ENCODE results near the gene UBE2J1.

The UBE2J1 gene

DNA sequence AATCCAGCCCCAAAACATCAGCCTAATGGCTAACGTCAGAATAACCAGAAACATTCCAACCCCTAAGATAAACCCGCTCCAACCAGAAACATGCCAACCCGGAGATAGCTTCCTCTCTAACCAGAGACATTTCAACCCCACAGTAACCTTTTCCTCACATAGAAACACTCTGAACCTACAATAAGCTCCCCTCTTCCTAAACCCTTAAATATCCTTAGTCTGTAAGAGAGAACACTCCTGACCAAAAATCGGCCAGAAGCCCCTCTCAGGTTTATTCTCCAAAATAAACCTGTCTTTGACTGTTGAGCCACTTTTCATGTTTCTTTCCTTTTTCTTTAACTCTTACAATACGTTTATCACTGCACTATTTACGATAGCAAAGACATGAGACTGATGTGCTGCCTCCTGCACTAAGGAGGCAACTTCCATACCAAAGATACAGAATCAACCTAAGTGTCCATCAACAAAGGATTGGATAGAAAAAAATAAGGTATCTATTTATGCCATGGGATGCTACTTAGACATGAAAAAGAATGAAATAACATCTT is 32.4 kb downstream of the UBE2J1 start:
- no peak overlapping the region for H2AFZ ChIP-seq
- no peaks in the 10 kb centered on the region for H3K27me3 ChIP-seq (ENCODE audit: control insufficient read depth, insufficient read depth, low read length)
- no peak overlapping the region for H3K9ac ChIP-seq
- H3K4me3 ChIP-seq (ENCODE audit: low read depth, low read length), result no peak overlapping the region
- no peak overlapping the region for H3K4me2 ChIP-seq (ENCODE audit: low read length)
- H3K9me3 ChIP-seq (ENCODE audit: control insufficient read depth, low read length), result no peaks in the 10 kb centered on the region
- no peaks in the 10 kb centered on the region for H3K36me3 ChIP-seq (ENCODE audit: control insufficient read depth, insufficient read depth, low read length)
- H3K4me1 ChIP-seq, result no peaks in the 10 kb centered on the region
- no peaks in the 10 kb centered on the region for H3K79me2 ChIP-seq
- TF ChIP-seq, protein P1, sequence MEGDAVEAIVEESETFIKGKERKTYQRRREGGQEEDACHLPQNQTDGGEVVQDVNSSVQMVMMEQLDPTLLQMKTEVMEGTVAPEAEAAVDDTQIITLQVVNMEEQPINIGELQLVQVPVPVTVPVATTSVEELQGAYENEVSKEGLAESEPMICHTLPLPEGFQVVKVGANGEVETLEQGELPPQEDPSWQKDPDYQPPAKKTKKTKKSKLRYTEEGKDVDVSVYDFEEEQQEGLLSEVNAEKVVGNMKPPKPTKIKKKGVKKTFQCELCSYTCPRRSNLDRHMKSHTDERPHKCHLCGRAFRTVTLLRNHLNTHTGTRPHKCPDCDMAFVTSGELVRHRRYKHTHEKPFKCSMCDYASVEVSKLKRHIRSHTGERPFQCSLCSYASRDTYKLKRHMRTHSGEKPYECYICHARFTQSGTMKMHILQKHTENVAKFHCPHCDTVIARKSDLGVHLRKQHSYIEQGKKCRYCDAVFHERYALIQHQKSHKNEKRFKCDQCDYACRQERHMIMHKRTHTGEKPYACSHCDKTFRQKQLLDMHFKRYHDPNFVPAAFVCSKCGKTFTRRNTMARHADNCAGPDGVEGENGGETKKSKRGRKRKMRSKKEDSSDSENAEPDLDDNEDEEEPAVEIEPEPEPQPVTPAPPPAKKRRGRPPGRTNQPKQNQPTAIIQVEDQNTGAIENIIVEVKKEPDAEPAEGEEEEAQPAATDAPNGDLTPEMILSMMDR (IDR thresholded peaks at IDR 0.05), result no peak
- no peak overlapping the region for H3K27ac ChIP-seq

DNA sequence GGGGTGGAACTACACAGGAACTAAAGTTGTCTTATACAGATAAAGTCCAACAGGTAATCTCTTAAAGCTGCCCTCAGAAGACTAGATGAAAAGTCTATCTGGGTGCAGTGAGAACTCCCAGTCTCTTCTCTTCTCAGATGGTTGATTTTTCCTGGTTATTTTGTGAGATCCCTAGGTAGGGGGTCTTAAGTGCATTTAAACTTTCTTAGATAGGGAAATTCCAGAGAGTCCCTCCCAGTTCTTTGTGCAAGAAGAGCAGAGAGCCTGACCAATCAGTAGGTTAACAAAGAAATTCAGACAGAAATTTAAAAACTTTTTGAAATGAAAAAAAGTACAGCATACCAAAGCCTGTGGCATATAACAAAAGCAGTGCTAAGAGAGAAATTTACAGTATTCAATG is 35.5 kb downstream of the UBE2J1 start:
- TF ChIP-seq, protein P1 (IDR thresholded peaks at IDR 0.05), result no peak
- H2AFZ ChIP-seq, result no peak overlapping the region

DNA sequence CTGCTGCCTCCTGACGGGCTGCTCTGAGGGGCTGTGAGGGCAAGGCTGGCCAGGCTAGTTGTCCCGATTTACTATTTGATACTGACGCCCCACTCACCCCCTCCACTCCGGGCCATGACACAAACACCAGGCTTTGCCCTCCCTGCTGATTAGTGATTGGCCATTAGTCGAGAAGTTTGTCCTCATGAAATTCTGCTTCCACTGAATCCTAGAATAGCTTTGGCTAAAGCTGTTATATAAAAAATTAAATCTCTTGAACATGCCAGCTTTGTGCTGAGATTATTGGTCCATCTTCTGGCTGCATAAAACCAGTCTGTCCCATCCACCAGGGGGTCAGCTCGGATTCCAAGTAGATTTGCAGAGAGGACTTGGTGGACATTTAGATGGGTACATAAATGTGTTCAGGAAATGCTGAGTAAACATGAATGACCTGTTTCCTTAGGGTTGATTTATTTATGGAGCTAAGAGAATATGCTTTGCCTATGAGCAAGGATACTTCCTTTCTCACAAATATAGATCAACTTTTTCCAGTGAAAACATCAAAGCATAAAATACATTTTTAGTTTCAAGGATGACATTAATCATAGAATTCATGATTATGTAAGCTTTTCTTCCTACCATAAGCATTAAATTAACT is 37.2 kb downstream of the UBE2J1 start, which contains the start of gene GABRR2:
GABRR2 (minus strand) TSS at position 51 of the 637 bp plus-strand sequence. CDS start 134 bp downstream, outside the sequence.
- Histone ChIP-seq H3K79me2 (no peaks in the 10 kb centered on the region), H3K4me2 (ENCODE audit: low read length) (no peak within 1 kb of the TSS), H3K36me3 (ENCODE audit: control insufficient read depth, insufficient read depth, low read length) (no peaks in the 10 kb centered on the region), H3K4me1 (no peaks in the 10 kb centered on the region), H2AFZ (no peak within 1 kb of the TSS), H3K27ac (no peak within 1 kb of the TSS), H3K4me3 (ENCODE audit: low read depth, low read length) (no peak within 1 kb of the TSS), H3K9me3 (ENCODE audit: control insufficient read depth, low read length) (no peaks in the 10 kb centered on the region), H3K9ac (no peak within 1 kb of the TSS), H3K27me3 (ENCODE audit: control insufficient read depth, insufficient read depth, low read length) (no peaks in the 10 kb centered on the region)
- TF ChIP-seq, protein P1 (IDR thresholded peaks at IDR 0.05), result no peak

More for the DNA sequence above, 35.5 kb downstream of the UBE2J1 start:
- H3K9me3 ChIP-seq (ENCODE audit: control insufficient read depth, low read length), result no peaks in the 10 kb centered on the region
- H3K4me1 ChIP-seq, result no peaks in the 10 kb centered on the region
- no peak overlapping the region for H3K4me2 ChIP-seq (ENCODE audit: low read length)
- H3K79me2 ChIP-seq, result no peaks in the 10 kb centered on the region
- H3K36me3 ChIP-seq (ENCODE audit: control insufficient read depth, insufficient read depth, low read length), result no peaks in the 10 kb centered on the region
- no peak overlapping the region for H3K4me3 ChIP-seq (ENCODE audit: low read depth, low read length)
- H3K27me3 ChIP-seq (ENCODE audit: control insufficient read depth, insufficient read depth, low read length), result no peaks in the 10 kb centered on the region
- no peak overlapping the region for H3K27ac ChIP-seq
- H3K9ac ChIP-seq, result no peak overlapping the region

DNA sequence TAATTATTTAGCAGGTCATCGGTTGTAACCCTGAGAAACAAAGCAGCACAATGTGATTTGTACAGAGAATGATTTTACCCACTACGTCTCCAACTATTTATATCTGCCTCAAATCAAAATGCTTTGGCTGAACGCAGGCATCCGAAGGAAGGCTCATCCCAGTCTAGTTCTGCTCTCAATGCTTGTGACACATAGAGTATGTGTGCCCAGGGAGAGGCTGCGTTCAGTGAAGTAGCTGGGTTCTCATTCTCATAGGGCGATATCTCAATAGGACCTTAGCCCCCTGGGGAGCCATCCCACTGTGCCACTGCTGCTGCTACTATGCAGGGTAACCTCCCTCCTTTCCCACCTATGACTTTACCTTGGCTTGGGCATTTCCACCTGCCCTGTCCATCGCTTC is 37.8 kb downstream of the UBE2J1 start:
- Histone ChIP-seq H3K27ac (no peak overlapping the region), H3K4me1 (no peaks in the 10 kb centered on the region), H3K36me3 (ENCODE audit: control insufficient read depth, insufficient read depth, low read length) (no peaks in the 10 kb centered on the region), H3K9me3 (ENCODE audit: control insufficient read depth, low read length) (no peaks in the 10 kb centered on the region), H3K27me3 (ENCODE audit: control insufficient read depth, insufficient read depth, low read length) (no peaks in the 10 kb centered on the region), H3K79me2 (no peaks in the 10 kb centered on the region), H3K9ac (no peak overlapping the region), H3K4me2 (ENCODE audit: low read length) (no peak overlapping the region), H2AFZ (no peak overlapping the region), H3K4me3 (ENCODE audit: low read depth, low read length) (no peak overlapping the region)
- TF ChIP-seq, protein P1 (IDR thresholded peaks at IDR 0.05), result no peak

DNA sequence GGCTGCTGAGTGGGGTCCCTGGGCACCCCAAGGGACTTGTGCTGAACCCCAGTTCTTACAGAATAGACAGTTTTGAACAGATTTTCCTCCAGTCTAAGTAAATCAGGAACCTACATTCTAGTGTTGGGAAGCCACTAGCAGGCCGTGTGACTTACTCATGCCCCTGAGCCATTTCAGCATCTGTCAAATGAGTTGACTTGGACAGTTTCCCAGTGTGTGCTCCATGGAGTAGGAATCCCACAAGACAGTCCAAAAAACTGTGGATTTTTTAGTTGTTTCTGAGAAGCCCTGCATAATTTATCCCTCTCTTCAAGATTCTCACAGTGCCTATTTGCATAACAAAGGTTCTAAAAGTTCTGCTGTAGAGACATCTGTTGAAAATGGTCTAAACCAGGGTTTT is 39.5 kb downstream of the UBE2J1 start:
- Histone ChIP-seq H3K9me3 (ENCODE audit: control insufficient read depth, low read length) (no peaks in the 10 kb centered on the region), H3K27ac (no peak overlapping the region), H3K4me2 (ENCODE audit: low read length) (no peak overlapping the region), H3K4me1 (no peaks in the 10 kb centered on the region), H2AFZ (no peak overlapping the region), H3K79me2 (no peaks in the 10 kb centered on the region), H3K9ac (no peak overlapping the region), H3K4me3 (ENCODE audit: low read depth, low read length) (no peak overlapping the region), H3K36me3 (ENCODE audit: control insufficient read depth, insufficient read depth, low read length) (no peaks in the 10 kb centered on the region), H3K27me3 (ENCODE audit: control insufficient read depth, insufficient read depth, low read length) (no peaks in the 10 kb centered on the region)
- TF ChIP-seq, protein P1 (IDR thresholded peaks at IDR 0.05), result no peak
